Measurements from ENCODE around the gene PTGER2.

Gene PTGER2

GRCh38 chr14:52333823-52334657 lies 19.9 kb downstream of the PTGER2 start:
- TF ChIP-seq Cebpa-rat (IDR thresholded peaks at IDR 0.05), result 0 out of 2 replicates have a peak, but pooled peaks have one; percentile 16
- no peak overlapping the region for H3K27ac ChIP-seq
- no peaks in the 10 kb centered on the region for H4K20me1 ChIP-seq
- peaks cover 23% of the 10 kb centered on the region for H3K36me3 ChIP-seq
- peaks cover 11% of the 10 kb centered on the region for H3K9me3 ChIP-seq
- no peak overlapping the region for H3K9ac ChIP-seq
- H3K4me2 ChIP-seq, result peak overlapping the region; percentile 28
- H3K4me1 ChIP-seq, result peaks cover 22% of the 10 kb centered on the region
- no peaks in the 10 kb centered on the region for H3K27me3 ChIP-seq
- no peak overlapping the region for H3K4me3 ChIP-seq

GRCh38 chr14:52336241-52336640 lies 22.1 kb downstream of the PTGER2 start:
- Histone ChIP-seq H3K27me3 (no peaks in the 10 kb centered on the region), H4K20me1 (no peaks in the 10 kb centered on the region), H3K9me3 (no peaks in the 10 kb centered on the region), H3K27ac (no peak overlapping the region), H3K36me3 (peaks cover 9% of the 10 kb centered on the region; the same call in 1 of the 2 replicates), H3K4me1 (peaks cover 27% of the 10 kb centered on the region), H3K9ac (no peak overlapping the region), H3K4me2 (no peak overlapping the region), H3K4me3 (no peak overlapping the region)
- TF ChIP-seq Cebpa-rat (IDR thresholded peaks at IDR 0.05), result no peak

GRCh38 chr14:52338051-52338681 lies 24.1 kb downstream of the PTGER2 start:
- no peak overlapping the region for H3K9ac ChIP-seq
- no peaks in the 10 kb centered on the region for H3K9me3 ChIP-seq
- H3K4me1 ChIP-seq, result peaks cover 27% of the 10 kb centered on the region
- no peak overlapping the region for H3K27ac ChIP-seq
- H3K4me3 ChIP-seq, result no peak overlapping the region
- no peaks in the 10 kb centered on the region for H4K20me1 ChIP-seq
- no peaks in the 10 kb centered on the region for H3K27me3 ChIP-seq
- H3K36me3 ChIP-seq, result 0 out of 2 replicates have a peak, but pooled peaks cover 2% of the 10 kb centered on the region
- 0 out of 2 replicates have a peak overlapping the region, but pooled peaks have one; percentile 4 for H3K4me2 ChIP-seq
- no peak for TF ChIP-seq Cebpa-rat (IDR thresholded peaks at IDR 0.05)

- Histone ChIP-seq H3K27me3 (no peaks in the 10 kb centered on the region), H3K9ac (no peak overlapping the region), H3K36me3 (no peaks in the 10 kb centered on the region), H3K9me3 (no peaks in the 10 kb centered on the region), H3K4me2 (no peak overlapping the region), H3K4me1 (peaks cover 18% of the 10 kb centered on the region), H4K20me1 (no peaks in the 10 kb centered on the region), H3K27ac (no peak overlapping the region), H3K4me3 (no peak overlapping the region)
- TF ChIP-seq Cebpa-rat (IDR thresholded peaks at IDR 0.05), result no peak
Observed at GRCh38 chr14:52339262-52339661, 25.1 kb downstream of the PTGER2 start.

- Histone ChIP-seq H3K27ac (no peak overlapping the region), H4K20me1 (no peaks in the 10 kb centered on the region), H3K36me3 (no peaks in the 10 kb centered on the region), H3K4me2 (0 out of 2 replicates have a peak overlapping the region, but pooled peaks have one; percentile 1), H3K4me3 (no peak overlapping the region), H3K9me3 (no peaks in the 10 kb centered on the region), H3K9ac (no peak overlapping the region), H3K4me1 (peaks cover 16% of the 10 kb centered on the region), H3K27me3 (no peaks in the 10 kb centered on the region)
- no peak for TF ChIP-seq Cebpa-rat (IDR thresholded peaks at IDR 0.05)
Observed at GRCh38 chr14:52342849-52343596, 28.9 kb downstream of the PTGER2 start.

GRCh38 chr14:52346778-52347177 lies 32.7 kb downstream of the PTGER2 start:
- no peaks in the 10 kb centered on the region for H3K36me3 ChIP-seq
- no peak overlapping the region for H3K27ac ChIP-seq
- H3K4me3 ChIP-seq, result no peak overlapping the region
- no peak overlapping the region for H3K9ac ChIP-seq
- H3K9me3 ChIP-seq, result no peaks in the 10 kb centered on the region
- H3K27me3 ChIP-seq, result no peaks in the 10 kb centered on the region
- H4K20me1 ChIP-seq, result no peaks in the 10 kb centered on the region
- no peak overlapping the region for H3K4me2 ChIP-seq
- TF ChIP-seq Cebpa-rat (IDR thresholded peaks at IDR 0.05), result no peak
- H3K4me1 ChIP-seq, result peaks cover 8% of the 10 kb centered on the region

GRCh38 chr14:52348279-52348678 lies 34.2 kb downstream of the PTGER2 start:
- H3K27me3 ChIP-seq, result no peaks in the 10 kb centered on the region
- no peak for TF ChIP-seq Cebpa-rat (IDR thresholded peaks at IDR 0.05)
- H3K9me3 ChIP-seq, result no peaks in the 10 kb centered on the region
- peaks cover 10% of the 10 kb centered on the region for H3K4me1 ChIP-seq
- H3K9ac ChIP-seq, result no peak overlapping the region
- H3K4me3 ChIP-seq, result no peak overlapping the region
- no peak overlapping the region for H3K4me2 ChIP-seq
- no peaks in the 10 kb centered on the region for H3K36me3 ChIP-seq
- H3K27ac ChIP-seq, result no peak overlapping the region
- H4K20me1 ChIP-seq, result no peaks in the 10 kb centered on the region

GRCh38 chr14:52348776-52349175 lies 34.7 kb downstream of the PTGER2 start:
- Histone ChIP-seq H3K4me3 (no peak overlapping the region), H3K4me2 (no peak overlapping the region), H4K20me1 (no peaks in the 10 kb centered on the region), H3K4me1 (peaks cover 9% of the 10 kb centered on the region), H3K27ac (no peak overlapping the region), H3K9ac (no peak overlapping the region), H3K36me3 (no peaks in the 10 kb centered on the region), H3K27me3 (no peaks in the 10 kb centered on the region), H3K9me3 (no peaks in the 10 kb centered on the region)
- no peak for TF ChIP-seq Cebpa-rat (IDR thresholded peaks at IDR 0.05)

- no peak for TF ChIP-seq Cebpa-rat (IDR thresholded peaks at IDR 0.05)
- Histone ChIP-seq H3K27me3 (no peaks in the 10 kb centered on the region), H3K4me2 (no peak overlapping the region), H3K9me3 (no peaks in the 10 kb centered on the region), H4K20me1 (no peaks in the 10 kb centered on the region), H3K9ac (no peak overlapping the region), H3K4me3 (no peak overlapping the region), H3K36me3 (no peaks in the 10 kb centered on the region), H3K27ac (no peak overlapping the region), H3K4me1 (peaks cover 9% of the 10 kb centered on the region)
Observed at GRCh38 chr14:52349731-52350130, 35.6 kb downstream of the PTGER2 start.
